Esophagus muscularis mucosa (tissue), 4 donors: ENCODE results near the gene SRP14.

Experiments
- CTCF ChIP-seq, 3 experiments: fragments of 200-600 bp in 2 of 3; fragments of 450-650 bp in 1 of 3; sonication (generic) in 2 of 3; IDR thresholded peaks; one replicate each; pipeline ENCODE4 v1.5.1; 2017 to 2019; ENCODE audit warnings: antibody characterized with exemption in 3 of 3, mild to moderate bottlenecking in 2 of 3, moderate library complexity in 1 of 3
- EP300 ChIP-seq: sonication (generic); formaldehyde crosslinking; IDR thresholded peaks from one replicate; pipeline ENCODE4 v1.6.1; 2017; ENCODE audit warnings: antibody characterized with exemption
- POLR2A ChIP-seq: fragments of 450-650 bp; IDR thresholded peaks from one replicate; pipeline ENCODE4 v1.6.1; 2017; ENCODE audit warnings: antibody characterized with exemption, moderate library complexity, mild to moderate bottlenecking, low read depth
- POLR2AphosphoS5 ChIP-seq, 2 donors: sonication (generic); formaldehyde crosslinking; IDR thresholded peaks; one replicate each; pipeline ENCODE4 v1.6.1; 2017; ENCODE audit warnings: antibody characterized with exemption in 2 of 2

- TF ChIP-seq CTCF (IDR thresholded peaks at IDR 0.05) (no peak), POLR2A (no peak), EP300 (no peak), POLR2AphosphoS5 (IDR thresholded peaks at IDR 0.05) (no peak)
Measured at GRCh38 chr15:40053831-40054604, 15.0 kb upstream of the SRP14 start.
